ENCODE results near the gene NCOR1.

Gene NCOR1

GRCh38 chr17:16033729-16034349 lies 181.5 kb downstream of the NCOR1 start:
- H3K4me3 ChIP-seq (ENCODE audit: low read length) = no peak overlapping the region
- peaks cover 14% of the 10 kb centered on the region for H3K4me1 ChIP-seq (ENCODE audit: control insufficient read depth, low read length)
- H3K27ac ChIP-seq (ENCODE audit: low read depth, low read length) = no peak overlapping the region
- no peaks in the 10 kb centered on the region for H4K20me1 ChIP-seq (ENCODE audit: control insufficient read depth, insufficient read depth, low read depth, low read length)
- H3K9me2 ChIP-seq (replicated peaks; ENCODE audit: control insufficient read depth, low read length) = no peaks in the 10 kb centered on the region
- H3F3A ChIP-seq (ENCODE audit: control insufficient read depth, insufficient read depth) = peaks cover 8% of the 10 kb centered on the region
- no peaks in the 10 kb centered on the region for H3K27me3 ChIP-seq (ENCODE audit: control insufficient read depth, low read length)
- TF ChIP-seq CTCF (IDR thresholded peaks at IDR 0.05; ENCODE audit: low read depth, low read length, poor library complexity, severe bottlenecking) = no peak
- no peak for TF ChIP-seq EZH2phosphoT487 (IDR thresholded peaks at IDR 0.05; ENCODE audit: borderline replicate concordance, low read length)
- H3K9me3 ChIP-seq (ENCODE audit: control insufficient read depth, insufficient read depth, low read length) = no peaks in the 10 kb centered on the region
- no peaks in the 10 kb centered on the region for H3K79me2 ChIP-seq (ENCODE audit: control insufficient read depth, low read length)
- no peak overlapping the region for H3K4me2 ChIP-seq (ENCODE audit: low read length)
- peaks cover 95% of the 10 kb centered on the region for H3K36me3 ChIP-seq (ENCODE audit: control insufficient read depth, low read length)

DNA sequence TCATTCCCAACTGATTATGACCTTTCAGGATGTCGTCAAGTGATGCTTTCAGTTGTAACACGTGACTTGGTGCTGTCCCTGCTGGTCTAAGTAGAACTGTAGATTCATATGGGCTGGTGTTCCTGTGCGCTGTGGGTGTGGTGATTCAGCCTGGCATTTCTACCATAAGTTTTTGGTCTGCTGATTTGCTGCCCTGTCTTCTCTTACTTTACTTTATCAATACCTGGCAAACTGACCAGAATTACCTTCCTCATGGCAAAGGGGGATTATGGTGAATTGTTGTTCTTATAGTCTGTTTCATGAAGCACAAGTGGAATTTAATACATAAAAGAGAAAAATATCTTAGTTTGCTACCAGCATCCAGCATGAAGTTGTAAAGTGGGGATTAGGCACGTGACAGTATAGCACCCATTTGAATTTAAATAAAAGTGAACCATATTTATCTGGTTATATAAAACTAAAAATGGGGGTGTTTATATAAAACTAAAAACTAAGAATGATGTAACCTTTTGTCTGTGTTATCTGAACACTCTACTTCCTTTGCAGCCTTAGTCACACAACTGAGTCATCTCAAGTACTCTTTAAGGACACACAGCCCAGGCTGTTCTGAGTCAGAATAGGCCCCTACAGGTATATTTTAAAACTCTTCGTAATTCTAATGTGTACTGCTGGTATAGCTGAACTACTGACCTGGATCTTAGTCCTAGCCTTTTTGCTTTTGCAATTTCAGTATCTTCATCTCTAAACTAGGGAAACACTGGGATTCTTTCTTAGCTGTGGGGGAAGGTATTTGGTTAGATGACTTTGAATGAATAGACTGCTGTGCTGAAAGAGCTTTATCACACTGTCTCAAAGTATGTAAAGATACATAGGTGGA lies 187.4 kb downstream of the NCOR1 start:
- Histone ChIP-seq H3F3A (ENCODE audit: control insufficient read depth, insufficient read depth) (peaks cover 11% of the 10 kb centered on the region), H3K36me3 (ENCODE audit: control insufficient read depth, low read length) (peaks cover 93% of the 10 kb centered on the region), H4K20me1 (ENCODE audit: control insufficient read depth, insufficient read depth, low read depth, low read length) (no peaks in the 10 kb centered on the region), H3K4me2 (ENCODE audit: low read length) (no peak overlapping the region), H3K27ac (ENCODE audit: low read depth, low read length) (no peak overlapping the region), H3K9me3 (ENCODE audit: control insufficient read depth, insufficient read depth, low read length) (no peaks in the 10 kb centered on the region), H3K27me3 (ENCODE audit: control insufficient read depth, low read length) (no peaks in the 10 kb centered on the region), H3K4me1 (ENCODE audit: control insufficient read depth, low read length) (no peaks in the 10 kb centered on the region), H3K9me2 (replicated peaks; ENCODE audit: control insufficient read depth, low read length) (no peaks in the 10 kb centered on the region), H3K4me3 (ENCODE audit: low read length) (no peak overlapping the region), H3K79me2 (ENCODE audit: control insufficient read depth, low read length) (peaks cover 14% of the 10 kb centered on the region)
- TF ChIP-seq CTCF (IDR thresholded peaks at IDR 0.05; ENCODE audit: low read depth, low read length, poor library complexity, severe bottlenecking) = no peak
- TF ChIP-seq EZH2phosphoT487 (IDR thresholded peaks at IDR 0.05; ENCODE audit: borderline replicate concordance, low read length) = no peak

- peaks cover 5% of the 10 kb centered on the region; the same call in 1 of the 2 replicates for H4K20me1 ChIP-seq (ENCODE audit: control insufficient read depth, insufficient read depth, low read depth, low read length)
- no peaks in the 10 kb centered on the region for H3K9me3 ChIP-seq (ENCODE audit: control insufficient read depth, insufficient read depth, low read length)
- H3K4me2 ChIP-seq (ENCODE audit: low read length) = no peak overlapping the region
- H3K36me3 ChIP-seq (ENCODE audit: control insufficient read depth, low read length) = peaks cover 93% of the 10 kb centered on the region
- no peaks in the 10 kb centered on the region for H3K4me1 ChIP-seq (ENCODE audit: control insufficient read depth, low read length)
- peaks cover 11% of the 10 kb centered on the region for H3F3A ChIP-seq (ENCODE audit: control insufficient read depth, insufficient read depth)
- no peak overlapping the region for H3K27ac ChIP-seq (ENCODE audit: low read depth, low read length)
- H3K79me2 ChIP-seq (ENCODE audit: control insufficient read depth, low read length) = peaks cover 25% of the 10 kb centered on the region
- H3K9me2 ChIP-seq (replicated peaks; ENCODE audit: control insufficient read depth, low read length) = no peaks in the 10 kb centered on the region
- no peak overlapping the region for H3K4me3 ChIP-seq (ENCODE audit: low read length)
- TF ChIP-seq CTCF (IDR thresholded peaks at IDR 0.05; ENCODE audit: low read depth, low read length, poor library complexity, severe bottlenecking) = no peak
- no peak for TF ChIP-seq EZH2phosphoT487 (IDR thresholded peaks at IDR 0.05; ENCODE audit: borderline replicate concordance, low read length)
- no peaks in the 10 kb centered on the region for H3K27me3 ChIP-seq (ENCODE audit: control insufficient read depth, low read length)
Observed at GRCh38 chr17:16026895-16027294, 188.4 kb downstream of the NCOR1 start.
